A673 (cell line): Measurements from ENCODE around the gene STAG3. TPM values are rescaled to one million over a fixed set of nuclear protein-coding genes. Genes with fewer than 3 reads are reported as not detected.
"Not testable (repeated sequence)": the region's sequence is repeated elsewhere in the genome, so short reads cannot be mapped to it uniquely, and the experiment has no call there.

Source experiments
- BruUV-seq: library from RNA; stranded (reverse); fragments of 400-500 nt; replicated peaks from 2 replicates; lab custom pipeline; 2021; lab: Mats Ljungman, UMichigan
- CTCF ChIA-PET: fragments of 300-600 bp; sonication (Branson Sonifier 250); formaldehyde crosslinking; loops from one replicate; lab custom pipeline; 2022; ENCODE audit warnings: antibody characterized with exemption; lab: Charles Lee
- POLR2A ChIA-PET: fragments of 300-600 bp; sonication (Branson Sonifier 250); formaldehyde crosslinking; loops from one replicate; lab custom pipeline; 2022; ENCODE audit warnings: antibody characterized with exemption; ENCODE audit not compliant: low non-redundant PET; lab: Charles Lee
- DNase-seq: peaks from one replicate; pipeline ENCODE4 v3.0.0-alpha.2; 2015; ENCODE audit warnings: low spot score
- H3K27ac ChIP-seq: fragments of 200-600 bp; sonication (generic); 2 replicates; pipeline ENCODE4 v1.5.1; 2016; ENCODE audit warnings: mixed run types, low read depth, mild to moderate bottlenecking, mixed read lengths, antibody characterized with exemption, low read length; ENCODE audit not compliant: poor library complexity, severe bottlenecking
- H3K27me3 ChIP-seq: fragments of 200-600 bp; sonication (generic); replicated peaks from 2 replicates; pipeline ENCODE4 v1.6.1; 2017; ENCODE audit warnings: mixed run types, low read depth, mild to moderate bottlenecking, mixed read lengths, antibody characterized with exemption, low read length; ENCODE audit not compliant: insufficient read depth, poor library complexity
- H3K36me3 ChIP-seq: fragments of 200-600 bp; sonication (generic); 2 replicates; pipeline ENCODE4 v1.6.1; 2016; ENCODE audit warnings: mixed run types, mild to moderate bottlenecking, mixed read lengths, antibody characterized with exemption, low read length; ENCODE audit not compliant: insufficient read depth, poor library complexity, severe bottlenecking
- H3K4me1 ChIP-seq: fragments of 200-600 bp; sonication (generic); 2 replicates; pipeline ENCODE4 v1.6.1; 2017; ENCODE audit warnings: mixed run types, mild to moderate bottlenecking, mixed read lengths, antibody characterized with exemption, low read length; ENCODE audit not compliant: insufficient read depth, poor library complexity, severe bottlenecking
- H3K4me3 ChIP-seq: fragments of 200-600 bp; sonication (generic); 2 replicates; pipeline ENCODE4 v1.5.1; 2016; ENCODE audit warnings: low read depth, mixed run types, mild to moderate bottlenecking, mixed read lengths, low read length; ENCODE audit not compliant: poor library complexity, severe bottlenecking
- H3K9me3 ChIP-seq: fragments of 200-600 bp; sonication (generic); 2 replicates; pipeline ENCODE4 v1.6.1; 2016; ENCODE audit warnings: mixed run types, low read depth, mild to moderate bottlenecking, mixed read lengths, antibody characterized with exemption, low read length; ENCODE audit not compliant: poor library complexity, severe bottlenecking
- EZH2 ChIP-seq: fragments of 200-600 bp; sonication (generic); IDR thresholded peaks from 2 replicates; pipeline ENCODE4 v1.6.1; 2017; ENCODE audit warnings: borderline replicate concordance, low read depth, mild to moderate bottlenecking, mixed read lengths, antibody characterized with exemption, low read length; ENCODE audit not compliant: poor library complexity, severe bottlenecking
- intact Hi-C: fragments of 100-400 bp; cut with micrococcal nuclease; formaldehyde crosslinking; loops from one replicate; pipeline ENCODE4 v1.10.0; 2022; ENCODE audit not compliant: unreplicated experiment
- total RNA-seq: library from RNA; stranded (reverse); gene quantifications from 2 replicates; pipeline ENCODE4 v1.2.3, GENCODE V29; 2021
- TF ChIP-seq, protein P1 (sequence below): fragments of 300-800, 200-600 bp; sonication (generic); conservative IDR thresholded peaks from 2 replicates; pipeline ENCODE4 v1.5.1; 2017; ENCODE audit warnings: low read depth, mild to moderate bottlenecking, antibody characterized with exemption, low read length, moderate library complexity, mixed read lengths

STAG3 gene
- total RNA-seq, 1 experiment from 2014 or later = 1.2 TPM

DNA sequence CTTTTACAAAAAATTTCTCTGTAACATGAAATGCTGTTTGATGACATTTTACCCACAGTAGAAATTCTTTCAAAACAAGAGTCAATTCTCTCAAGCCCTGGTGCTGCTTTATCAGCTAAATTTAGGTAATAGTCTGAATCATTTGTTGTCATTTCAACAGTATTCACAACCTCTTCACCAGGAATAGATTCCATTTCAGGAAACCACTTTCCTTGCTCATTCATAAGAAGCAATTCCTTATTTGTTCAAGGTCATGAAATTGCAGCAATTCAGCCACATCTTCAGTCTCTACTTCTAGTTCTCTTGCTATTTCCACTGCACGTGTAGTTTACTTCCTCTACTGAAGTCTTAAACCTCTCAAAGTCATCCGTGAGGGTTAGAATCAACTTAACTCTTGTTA is 14.1 kb downstream of the STAG3 start:
- no peak overlapping the region for H3K4me3 ChIP-seq
- DNase-seq = no peak
- H3K27me3 ChIP-seq = no peaks in the 10 kb centered on the region
- no peaks in the 10 kb centered on the region for H3K36me3 ChIP-seq
- H3K9me3 ChIP-seq = no peaks in the 10 kb centered on the region
- no peak overlapping the region for H3K27ac ChIP-seq
- ChIA-PET POLR2A (interaction anchor here (0.6 kb wide), 1 partner anchor 8 kb away, joined by 9 read pairs; no protein-coding TSS in a partner anchor), CTCF (no interaction called here)
- intact Hi-C loops = no loop called here
- peaks cover 11% of the 10 kb centered on the region for H3K4me1 ChIP-seq
- BruUV-seq = no TSS peak
- TF ChIP-seq EZH2 = no peak
- TF ChIP-seq, protein P1, sequence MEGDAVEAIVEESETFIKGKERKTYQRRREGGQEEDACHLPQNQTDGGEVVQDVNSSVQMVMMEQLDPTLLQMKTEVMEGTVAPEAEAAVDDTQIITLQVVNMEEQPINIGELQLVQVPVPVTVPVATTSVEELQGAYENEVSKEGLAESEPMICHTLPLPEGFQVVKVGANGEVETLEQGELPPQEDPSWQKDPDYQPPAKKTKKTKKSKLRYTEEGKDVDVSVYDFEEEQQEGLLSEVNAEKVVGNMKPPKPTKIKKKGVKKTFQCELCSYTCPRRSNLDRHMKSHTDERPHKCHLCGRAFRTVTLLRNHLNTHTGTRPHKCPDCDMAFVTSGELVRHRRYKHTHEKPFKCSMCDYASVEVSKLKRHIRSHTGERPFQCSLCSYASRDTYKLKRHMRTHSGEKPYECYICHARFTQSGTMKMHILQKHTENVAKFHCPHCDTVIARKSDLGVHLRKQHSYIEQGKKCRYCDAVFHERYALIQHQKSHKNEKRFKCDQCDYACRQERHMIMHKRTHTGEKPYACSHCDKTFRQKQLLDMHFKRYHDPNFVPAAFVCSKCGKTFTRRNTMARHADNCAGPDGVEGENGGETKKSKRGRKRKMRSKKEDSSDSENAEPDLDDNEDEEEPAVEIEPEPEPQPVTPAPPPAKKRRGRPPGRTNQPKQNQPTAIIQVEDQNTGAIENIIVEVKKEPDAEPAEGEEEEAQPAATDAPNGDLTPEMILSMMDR = no peak

DNA sequence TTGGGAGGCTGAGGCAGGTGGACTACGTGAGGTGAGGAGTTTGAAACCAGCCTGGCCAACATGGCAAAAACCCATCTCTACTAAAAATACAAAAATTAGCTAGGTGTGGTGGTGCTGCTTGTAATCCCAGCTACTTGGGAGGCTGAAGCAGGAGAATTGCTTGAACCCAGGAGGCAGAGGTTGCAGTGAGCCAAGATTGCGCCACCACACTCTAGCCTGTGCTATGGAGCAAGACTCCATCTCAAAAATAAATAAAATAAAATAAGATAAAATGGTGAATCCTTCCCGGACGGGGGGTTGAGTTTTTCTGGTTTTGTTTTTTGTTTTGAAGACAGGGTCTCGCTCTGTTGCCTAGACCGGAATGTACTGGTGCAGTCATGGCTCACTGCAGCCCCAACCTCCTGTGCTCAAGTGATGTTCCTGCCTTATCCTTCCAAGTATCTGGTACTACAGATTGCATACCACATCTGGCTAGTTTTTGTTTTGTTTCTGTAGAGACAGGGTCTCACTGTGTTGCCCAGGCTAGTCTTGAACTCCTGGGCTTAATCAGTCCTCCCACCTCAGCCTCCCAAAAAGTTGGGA is 14.7 kb downstream of the STAG3 start:
- H3K27ac ChIP-seq, intact Hi-C loops, BruUV-seq, DNase-seq, H3K27me3 ChIP-seq, CTCF ChIA-PET, H3K4me3 ChIP-seq, H3K9me3 ChIP-seq, H3K36me3 ChIP-seq: not testable (repeated sequence)
- POLR2A ChIA-PET = interaction anchor here (0.6 kb wide), 1 partner anchor 9 kb away, joined by 9 read pairs; no protein-coding TSS in a partner anchor
- peaks cover 11% of the 10 kb centered on the region for H3K4me1 ChIP-seq

DNA sequence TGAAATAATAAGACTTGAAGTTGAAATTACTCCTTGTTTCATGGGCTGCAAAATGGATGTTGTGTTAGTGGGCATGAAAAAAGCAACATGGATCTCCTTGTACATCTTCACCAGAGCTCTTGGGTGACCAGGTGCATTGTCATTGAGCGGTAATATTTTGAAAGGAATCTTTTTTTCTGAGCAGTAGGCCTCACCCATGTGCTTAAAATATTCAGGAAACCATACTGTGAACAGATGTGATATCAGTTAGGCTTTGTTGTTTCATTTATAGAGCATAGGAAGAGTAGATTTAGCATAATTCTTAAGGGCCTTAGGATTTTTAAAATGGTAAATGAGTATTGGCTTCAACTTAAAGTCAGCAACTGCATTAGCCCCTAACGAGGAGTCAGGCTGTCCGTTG is 15.3 kb downstream of the STAG3 start:
- no peak overlapping the region for H3K4me3 ChIP-seq
- no peaks in the 10 kb centered on the region for H3K9me3 ChIP-seq
- intact Hi-C loops = no loop called here
- no TSS peak for BruUV-seq
- no peaks in the 10 kb centered on the region for H3K27me3 ChIP-seq
- no peak for DNase-seq
- TF ChIP-seq EZH2 = no peak
- TF ChIP-seq, protein P1 = no peak
- H3K27ac ChIP-seq = no peak overlapping the region
- H3K4me1 ChIP-seq = peaks cover 11% of the 10 kb centered on the region
- POLR2A ChIA-PET = interaction anchor here (0.6 kb wide), 1 partner anchor 155 kb away, joined by 3 read pairs; no protein-coding TSS in a partner anchor
- CTCF ChIA-PET = no interaction called here
- H3K36me3 ChIP-seq = no peaks in the 10 kb centered on the region

DNA sequence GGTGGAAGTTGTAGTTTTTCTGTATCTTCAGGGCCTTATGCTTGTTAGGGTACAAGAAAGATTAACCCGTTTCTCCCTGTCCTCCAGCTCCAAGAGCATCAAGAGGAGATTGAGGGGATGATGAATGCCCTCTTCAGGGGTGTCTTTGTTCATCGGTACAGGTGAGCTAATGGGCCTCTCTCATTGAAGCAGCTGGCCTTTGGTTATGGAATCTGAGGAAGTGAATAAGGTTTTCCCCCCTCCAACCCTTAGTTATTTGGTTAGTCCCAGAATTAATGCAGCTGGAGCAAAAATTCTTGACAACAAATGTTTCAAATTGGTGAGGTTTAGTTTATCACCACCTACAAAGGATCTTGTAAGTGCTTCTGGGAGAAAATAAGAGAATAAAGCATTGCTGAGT is 17.5 kb downstream of the STAG3 start:
- POLR2A ChIA-PET = no interaction called here
- no TSS peak for BruUV-seq

DNA sequence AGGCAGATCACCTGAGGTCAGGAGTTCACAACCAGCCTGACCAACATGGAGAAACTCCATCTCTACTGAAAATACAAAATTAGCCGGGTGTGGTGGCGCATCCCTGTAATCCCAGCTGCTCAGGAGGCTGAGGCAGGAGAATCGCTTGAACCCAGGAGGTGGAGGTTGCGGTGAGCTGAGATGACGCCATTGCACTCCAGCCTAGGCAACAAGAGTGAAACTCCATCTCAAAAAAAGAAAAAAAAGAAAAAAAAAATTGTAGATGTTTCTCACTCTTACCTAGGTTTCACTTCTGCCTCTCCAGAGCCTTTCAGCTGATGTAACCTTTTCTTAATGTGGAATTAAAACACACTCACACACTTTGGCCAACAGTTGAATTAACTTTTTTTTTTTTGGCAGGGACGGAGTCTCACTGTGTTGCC is 18.2 kb downstream of the STAG3 start:
- H3K27me3 ChIP-seq, BruUV-seq, H3K4me3 ChIP-seq, POLR2A ChIA-PET, H3K27ac ChIP-seq, DNase-seq, H3K9me3 ChIP-seq, H3K36me3 ChIP-seq, CTCF ChIA-PET, H3K4me1 ChIP-seq, intact Hi-C loops: not testable (repeated sequence)

More for the DNA sequence above, 17.5 kb downstream of the STAG3 start:
- DNase-seq = no peak
- intact Hi-C loops = no loop called here
- H3K27ac ChIP-seq = no peak overlapping the region
- H3K4me3 ChIP-seq = no peak overlapping the region
- TF ChIP-seq EZH2 = no peak
- TF ChIP-seq, protein P1 = no peak
- CTCF ChIA-PET = no interaction called here
- no peaks in the 10 kb centered on the region for H3K27me3 ChIP-seq
- H3K4me1 ChIP-seq = peaks cover 9% of the 10 kb centered on the region
- no peaks in the 10 kb centered on the region for H3K36me3 ChIP-seq
- no peaks in the 10 kb centered on the region for H3K9me3 ChIP-seq
